ENCODE data around the gene SDF2L1.
"Not testable (repeated sequence)": the region's sequence is repeated elsewhere in the genome, so short reads cannot be mapped to it uniquely, and the experiment has no call there.

The SDF2L1 gene

GRCh38 chr22:21636629-21637218, 5.4 kb upstream of the SDF2L1 start:
- no peak for DNase-seq (ENCODE audit: low read depth)

GRCh38 chr22:21637450-21637849, 4.7 kb upstream of the SDF2L1 start:
- DNase-seq (ENCODE audit: low read depth): not testable (repeated sequence)

- no peak for DNase-seq (ENCODE audit: low read depth)
Measured at GRCh38 chr22:21639359-21639758, 2.7 kb upstream of the SDF2L1 start.

- no peak for DNase-seq (ENCODE audit: low read depth)
Measured at GRCh38 chr22:21640810-21641209, 1.3 kb upstream of the SDF2L1 start.

GRCh38 chr22:21641417-21641788, 699 bp upstream of the SDF2L1 start:
- no peak for DNase-seq (ENCODE audit: low read depth)

- peak; percentile 42 for DNase-seq (ENCODE audit: low read depth)
Measured at GRCh38 chr22:21642584-21643448, 714 bp downstream of the SDF2L1 start.

GRCh38 chr22:21643533-21644357, 1.6 kb downstream of the SDF2L1 start:
- DNase-seq (ENCODE audit: low read depth): no peak

- not testable (repeated sequence) for DNase-seq (ENCODE audit: low read depth)
Measured at GRCh38 chr22:21645513-21645912, 3.4 kb downstream of the SDF2L1 start.

- DNase-seq (ENCODE audit: low read depth): peak; percentile 64
Measured at GRCh38 chr22:21646608-21647590, 4.8 kb downstream of the SDF2L1 start.

- DNase-seq (ENCODE audit: low read depth): no peak
Measured at GRCh38 chr22:21650280-21650679, 8.2 kb downstream of the SDF2L1 start.

- DNase-seq (ENCODE audit: low read depth): no peak
Measured at GRCh38 chr22:21650823-21651520, 8.9 kb downstream of the SDF2L1 start.

GRCh38 chr22:21651521-21652009, 9.5 kb downstream of the SDF2L1 start:
- DNase-seq (ENCODE audit: low read depth): no peak

GRCh38 chr22:21652010-21652546, 10.0 kb downstream of the SDF2L1 start:
- DNase-seq (ENCODE audit: low read depth): peak; percentile 70

- no peak for DNase-seq (ENCODE audit: low read depth)
Measured at GRCh38 chr22:21652547-21653545, 10.7 kb downstream of the SDF2L1 start.

GRCh38 chr22:21657020-21657359, 14.9 kb downstream of the SDF2L1 start:
- no peak for DNase-seq (ENCODE audit: low read depth)

- peak; percentile 40 for DNase-seq (ENCODE audit: low read depth)
Measured at GRCh38 chr22:21657360-21658032, 15.4 kb downstream of the SDF2L1 start.

GRCh38 chr22:21659864-21660525, 17.9 kb downstream of the SDF2L1 start:
- DNase-seq (ENCODE audit: low read depth): no peak

GRCh38 chr22:21660904-21661303, 18.8 kb downstream of the SDF2L1 start:
- no peak for DNase-seq (ENCODE audit: low read depth)
